Measurements from ENCODE around the gene IL13RA1.
"Not testable (repeated sequence)": the region's sequence is repeated elsewhere in the genome, so short reads cannot be mapped to it uniquely, and the experiment has no call there.

Gene IL13RA1

GRCh38 chrX:118780911-118781310, 53.5 kb downstream of the IL13RA1 start:
- DNase-seq: no peak

GRCh38 chrX:118795528-118796280, 68.3 kb downstream of the IL13RA1 start:
- DNase-seq: no peak

GRCh38 chrX:118802857-118803256, 75.5 kb downstream of the IL13RA1 start:
- no peak for DNase-seq

GRCh38 chrX:118807151-118808017, 80.0 kb downstream of the IL13RA1 start:
- no peak for DNase-seq

GRCh38 chrX:118817257-118817656, 89.9 kb downstream of the IL13RA1 start:
- not testable (repeated sequence) for DNase-seq

GRCh38 chrX:118823263-118824172, 96.1 kb downstream of the IL13RA1 start, which contains the start of gene ZCCHC12:
Gene ZCCHC12, plus strand, starts transcription at chrX:118823824. Its CDS starts 1,421 bp downstream, at chrX:118825245.
- DNase-seq: peak; percentile 6

- no peak for DNase-seq
These were observed 96.8 kb downstream of the IL13RA1 start for GRCh38 chrX:118824173-118824730.

- no peak for DNase-seq
These were observed 97.8 kb downstream of the IL13RA1 start for GRCh38 chrX:118825227-118825626.

- DNase-seq: peak; percentile 27
These were observed 112.0 kb downstream of the IL13RA1 start for GRCh38 chrX:118839334-118839958.

All from activated T-cell treated with anti-CD3 and anti-CD28 coated beads for 4 hours (primary cell).